ENCODE results near the gene UBTD2.

DNA sequence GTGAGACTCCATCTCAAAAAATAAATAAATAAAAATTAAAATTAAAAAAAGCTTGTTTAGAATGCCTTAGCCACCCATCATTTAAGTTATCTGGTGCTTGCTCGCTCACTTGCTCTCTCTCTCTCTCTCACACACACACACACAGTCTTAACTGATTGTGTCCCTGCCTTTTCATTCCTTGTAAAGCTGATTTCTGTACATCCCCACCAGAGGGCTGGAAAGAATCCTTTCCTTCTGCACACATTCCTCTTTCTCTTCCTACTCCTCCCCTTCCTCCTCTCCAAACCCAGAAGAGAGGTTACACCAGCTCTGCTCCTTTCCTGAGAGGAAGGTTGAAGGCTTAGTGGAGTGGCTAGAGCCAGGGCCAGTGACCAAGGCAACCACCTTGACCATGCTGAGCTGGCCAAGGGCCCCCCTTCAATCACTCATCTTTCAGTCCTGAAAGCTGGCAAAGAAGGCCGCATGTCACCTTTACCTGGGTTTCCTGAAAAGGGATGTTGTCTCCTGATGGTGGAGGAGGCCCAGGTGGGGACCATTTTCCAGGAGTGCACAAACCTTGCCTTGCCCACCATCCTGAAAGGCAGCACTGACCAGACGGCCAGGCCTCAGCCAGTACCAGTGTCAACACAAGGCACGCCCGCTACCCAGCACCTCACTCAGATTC is 121.1 kb downstream of the UBTD2 start:
- TF ChIP-seq, protein P1, sequence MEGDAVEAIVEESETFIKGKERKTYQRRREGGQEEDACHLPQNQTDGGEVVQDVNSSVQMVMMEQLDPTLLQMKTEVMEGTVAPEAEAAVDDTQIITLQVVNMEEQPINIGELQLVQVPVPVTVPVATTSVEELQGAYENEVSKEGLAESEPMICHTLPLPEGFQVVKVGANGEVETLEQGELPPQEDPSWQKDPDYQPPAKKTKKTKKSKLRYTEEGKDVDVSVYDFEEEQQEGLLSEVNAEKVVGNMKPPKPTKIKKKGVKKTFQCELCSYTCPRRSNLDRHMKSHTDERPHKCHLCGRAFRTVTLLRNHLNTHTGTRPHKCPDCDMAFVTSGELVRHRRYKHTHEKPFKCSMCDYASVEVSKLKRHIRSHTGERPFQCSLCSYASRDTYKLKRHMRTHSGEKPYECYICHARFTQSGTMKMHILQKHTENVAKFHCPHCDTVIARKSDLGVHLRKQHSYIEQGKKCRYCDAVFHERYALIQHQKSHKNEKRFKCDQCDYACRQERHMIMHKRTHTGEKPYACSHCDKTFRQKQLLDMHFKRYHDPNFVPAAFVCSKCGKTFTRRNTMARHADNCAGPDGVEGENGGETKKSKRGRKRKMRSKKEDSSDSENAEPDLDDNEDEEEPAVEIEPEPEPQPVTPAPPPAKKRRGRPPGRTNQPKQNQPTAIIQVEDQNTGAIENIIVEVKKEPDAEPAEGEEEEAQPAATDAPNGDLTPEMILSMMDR (IDR thresholded peaks at IDR 0.05) = no peak
- no peak for TF ChIP-seq EZH2 (IDR thresholded peaks at IDR 0.05; ENCODE audit: borderline replicate concordance, insufficient read depth, low read depth, low read length, poor library complexity, severe bottlenecking)

All from B cell (primary cell).